Choroid plexus epithelial cell (primary cell): ENCODE data around the gene FUT2.
A peak's percentile ranks its signal among the peaks of the same experiment; 100 is the strongest.

Experiments used
- DNase-seq: peaks from one replicate; pipeline ENCODE4 v3.0.0-alpha.2; 2010; ENCODE audit warnings: low read depth
- H3K4me3 ChIP-seq: 2 replicates; pipeline ENCODE4 v1.5.1; 2011; ENCODE audit warnings: low read depth, mild to moderate bottlenecking, control low read depth, low read length, moderate library complexity
- TF ChIP-seq, protein P1 (sequence below): conservative IDR thresholded peaks from 2 replicates; pipeline ENCODE4 v1.5.1; 2011; ENCODE audit warnings: low read depth, mild to moderate bottlenecking, control low read depth, inconsistent platforms, low read length, moderate library complexity

FUT2 gene

GRCh38 chr19:48750351-48750750 is 54.6 kb downstream of the FUT2 start:
- H3K4me3 ChIP-seq: no peak overlapping the region
- TF ChIP-seq, protein P1, sequence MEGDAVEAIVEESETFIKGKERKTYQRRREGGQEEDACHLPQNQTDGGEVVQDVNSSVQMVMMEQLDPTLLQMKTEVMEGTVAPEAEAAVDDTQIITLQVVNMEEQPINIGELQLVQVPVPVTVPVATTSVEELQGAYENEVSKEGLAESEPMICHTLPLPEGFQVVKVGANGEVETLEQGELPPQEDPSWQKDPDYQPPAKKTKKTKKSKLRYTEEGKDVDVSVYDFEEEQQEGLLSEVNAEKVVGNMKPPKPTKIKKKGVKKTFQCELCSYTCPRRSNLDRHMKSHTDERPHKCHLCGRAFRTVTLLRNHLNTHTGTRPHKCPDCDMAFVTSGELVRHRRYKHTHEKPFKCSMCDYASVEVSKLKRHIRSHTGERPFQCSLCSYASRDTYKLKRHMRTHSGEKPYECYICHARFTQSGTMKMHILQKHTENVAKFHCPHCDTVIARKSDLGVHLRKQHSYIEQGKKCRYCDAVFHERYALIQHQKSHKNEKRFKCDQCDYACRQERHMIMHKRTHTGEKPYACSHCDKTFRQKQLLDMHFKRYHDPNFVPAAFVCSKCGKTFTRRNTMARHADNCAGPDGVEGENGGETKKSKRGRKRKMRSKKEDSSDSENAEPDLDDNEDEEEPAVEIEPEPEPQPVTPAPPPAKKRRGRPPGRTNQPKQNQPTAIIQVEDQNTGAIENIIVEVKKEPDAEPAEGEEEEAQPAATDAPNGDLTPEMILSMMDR: no peak
- DNase-seq: no peak

DNA sequence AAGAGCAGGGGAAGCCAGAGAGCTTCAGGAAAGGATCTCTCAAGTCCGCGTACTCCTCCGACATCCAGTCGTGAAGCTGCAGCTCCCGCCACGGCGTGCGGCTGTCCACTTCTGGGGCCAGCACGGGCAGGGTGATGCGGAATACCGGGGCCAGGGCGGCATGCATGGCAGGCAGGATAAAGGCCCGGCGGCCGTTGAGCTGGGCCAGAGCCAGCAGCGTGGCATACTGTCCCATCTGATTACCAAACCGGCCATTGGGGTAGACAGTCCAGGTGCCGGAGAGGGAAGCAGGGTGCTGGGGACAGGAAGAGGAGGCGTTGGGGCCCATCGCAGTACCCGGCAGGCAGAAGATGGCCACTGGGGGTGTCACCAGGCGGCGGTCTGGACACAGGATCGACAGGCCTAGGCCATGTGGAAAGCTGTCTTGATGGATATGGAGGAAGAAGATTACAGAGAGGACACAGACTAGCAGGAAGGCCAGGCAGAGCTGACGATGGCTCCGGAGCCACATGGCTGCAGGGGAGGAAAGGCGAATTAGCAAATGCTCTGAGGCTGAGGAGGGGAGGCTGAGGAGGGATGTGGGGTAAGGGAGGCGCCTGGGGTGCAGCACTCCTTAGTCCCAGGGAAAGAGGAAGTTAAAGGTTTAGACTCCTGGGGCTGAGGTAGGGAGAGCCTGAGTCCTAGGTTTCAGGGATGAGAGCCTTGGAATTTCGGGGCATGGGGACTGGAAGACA is 55.2 kb downstream of the FUT2 start:
- H3K4me3 ChIP-seq: no peak overlapping the region
- no peak for DNase-seq
- TF ChIP-seq, protein P1: no peak

GRCh38 chr19:48751845-48752495 is 56.2 kb downstream of the FUT2 start:
- DNase-seq: no peak
- TF ChIP-seq, protein P1: no peak
- peak overlapping the region; percentile 20 for H3K4me3 ChIP-seq

DNA sequence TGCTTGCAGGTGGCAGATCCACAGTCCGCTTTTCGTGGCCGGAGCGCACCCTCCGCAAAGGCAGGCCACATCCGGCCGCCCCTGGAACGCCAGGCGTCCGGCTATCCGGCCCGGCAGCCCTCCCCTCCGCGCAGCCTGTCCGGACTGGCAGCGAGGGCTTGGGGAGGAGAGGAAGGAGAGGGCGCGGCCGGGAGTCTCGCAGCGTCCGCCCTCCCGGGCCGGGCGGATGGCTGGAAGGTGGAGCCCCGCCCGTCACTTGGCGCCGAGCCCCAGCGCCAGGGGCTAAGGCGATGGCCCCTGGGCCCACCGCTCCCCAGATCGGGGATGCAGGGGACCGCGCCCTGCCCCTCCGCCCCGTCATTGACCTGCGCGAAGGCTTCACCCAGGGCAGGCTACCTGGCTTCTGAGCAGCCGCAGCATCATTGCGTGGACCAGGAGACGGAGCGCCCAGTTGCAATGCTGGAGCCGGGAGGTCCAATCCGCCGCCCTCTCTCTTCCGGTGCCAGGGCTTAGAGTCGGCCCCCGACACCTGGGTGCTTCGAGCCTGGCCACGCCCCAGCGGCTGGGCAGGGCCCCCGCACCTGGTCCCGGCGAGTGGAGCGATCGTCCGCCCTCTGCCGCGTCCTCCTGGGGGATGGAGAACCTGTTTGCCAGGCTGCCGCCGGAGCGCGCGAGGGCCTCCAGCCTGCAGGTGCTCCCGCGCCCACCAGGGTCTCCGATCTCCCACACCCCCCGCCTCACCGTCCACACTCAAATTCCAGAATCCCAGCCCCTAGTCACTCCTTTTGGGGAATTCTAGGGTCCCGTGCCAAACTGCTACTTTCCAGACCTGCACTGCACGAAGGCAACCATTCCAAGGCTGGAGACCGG is 57.0 kb downstream of the FUT2 start, which contains the start of gene FUT1:
Gene FUT1, minus strand, starts transcription at position 146 of the 870 bp plus-strand sequence. CDS start 1,360 bp downstream, outside the sequence.
- DNase-seq: no peak
- TF ChIP-seq, protein P1: no peak
- peak within 1 kb of the TSS; percentile 20 for H3K4me3 ChIP-seq

DNA sequence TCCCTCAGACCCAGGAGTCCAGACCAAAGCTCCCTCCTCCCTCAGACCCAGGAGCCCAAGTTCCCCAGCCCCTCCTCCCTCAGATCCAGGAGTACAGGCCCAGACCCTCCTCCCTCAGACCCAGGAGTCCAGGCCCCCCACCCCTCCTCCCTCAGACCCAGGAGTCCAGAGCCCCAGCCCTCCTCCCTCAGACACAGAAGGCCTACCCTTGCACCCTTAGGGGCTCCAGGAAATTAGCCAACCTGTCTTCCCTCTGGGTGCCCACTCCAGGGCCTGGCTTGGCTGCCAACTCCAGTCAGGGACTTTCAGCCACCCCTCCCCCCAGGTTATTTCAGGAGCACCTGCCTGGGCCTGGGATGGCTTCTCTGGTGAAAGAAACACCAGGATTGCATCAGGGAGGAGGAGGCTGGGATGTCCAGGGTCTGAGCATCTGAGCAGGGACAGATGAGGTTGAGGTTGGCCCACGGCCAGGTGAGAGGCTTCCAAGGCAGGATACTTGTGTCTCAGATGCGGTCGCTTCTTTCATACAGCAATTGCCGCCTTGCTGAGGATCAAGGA is 59.4 kb downstream of the FUT2 start, which contains the start of gene FGF21:
Gene FGF21, plus strand, starts transcription at position 441 of the 558 bp plus-strand sequence. CDS start 713 bp downstream, outside the sequence.
- H3K4me3 ChIP-seq: no peak within 1 kb of the TSS
- TF ChIP-seq, protein P1: no peak
- DNase-seq: no peak
